HUES64 (cell line): Measurements from ENCODE around the gene CBR4.

ENCODE experiments used
- H3K27ac ChIP-seq: 2 replicates; pipeline ENCODE4 v1.7.0; 2013; ENCODE audit warnings: low read depth, low read length, inconsistent platforms
- H3K27me3 ChIP-seq: 2 replicates; pipeline ENCODE4 v1.6.1; 2013; ENCODE audit warnings: mild to moderate bottlenecking, low read length; ENCODE audit not compliant: insufficient read depth
- H3K36me3 ChIP-seq: 2 replicates; pipeline ENCODE4 v1.6.1; 2013; ENCODE audit warnings: mild to moderate bottlenecking, low read length; ENCODE audit not compliant: insufficient read depth
- H3K4me1 ChIP-seq: 2 replicates; pipeline ENCODE4 v1.6.1; 2013; ENCODE audit warnings: mild to moderate bottlenecking, low read length, moderate library complexity; ENCODE audit not compliant: insufficient read depth
- H3K4me3 ChIP-seq: 2 replicates; pipeline ENCODE4 v1.5.1; 2013; ENCODE audit warnings: mild to moderate bottlenecking, low read length, moderate library complexity
- H3K9ac ChIP-seq: 2 replicates; pipeline ENCODE4 v1.6.1; 2013; ENCODE audit warnings: mild to moderate bottlenecking, low read depth, low read length
- H3K9me3 ChIP-seq: 2 replicates; pipeline ENCODE4 v1.6.1; 2013; ENCODE audit warnings: low read depth, low read length; ENCODE audit not compliant: insufficient read depth
- WGBS: fragments of 150-250, 120-280 bp; methylation state at CpG from one replicate; pipeline ENCODE4 v1.1.7; 2013; ENCODE audit warnings: missing lambda C conversion rate; 5-methylcytosine and 5-hydroxymethylcytosine counted together

CBR4 gene

GRCh38 chr4:169031392-169031791, 21.3 kb upstream of the CBR4 start:
- H3K27me3 ChIP-seq = no peaks in the 10 kb centered on the region
- H3K27ac ChIP-seq = no peak overlapping the region
- H3K36me3 ChIP-seq = no peaks in the 10 kb centered on the region

GRCh38 chr4:169030562-169030982, 20.5 kb upstream of the CBR4 start:
- 79% methylated on average over 6 of the region's 6 CpGs for WGBS
- Histone ChIP-seq H3K36me3 (no peaks in the 10 kb centered on the region), H3K27me3 (no peaks in the 10 kb centered on the region), H3K9ac (no peak overlapping the region), H3K4me1 (peaks cover 12% of the 10 kb centered on the region; the same call in 1 of the 2 replicates), H3K4me3 (no peak overlapping the region), H3K27ac (no peak overlapping the region), H3K9me3 (no peaks in the 10 kb centered on the region)

More at GRCh38 chr4:169031392-169031791, 21.3 kb upstream of the CBR4 start:
- WGBS = 92% methylated on average over 15 of the region's 15 CpGs
- peaks cover 12% of the 10 kb centered on the region; the same call in 1 of the 2 replicates for H3K4me1 ChIP-seq
- H3K4me3 ChIP-seq = no peak overlapping the region
- H3K9ac ChIP-seq = no peak overlapping the region
- no peaks in the 10 kb centered on the region for H3K9me3 ChIP-seq

- Histone ChIP-seq H3K36me3 (no peaks in the 10 kb centered on the region), H3K27me3 (no peaks in the 10 kb centered on the region), H3K4me3 (no peak overlapping the region), H3K4me1 (peaks cover 12% of the 10 kb centered on the region; the same call in 1 of the 2 replicates), H3K27ac (no peak overlapping the region), H3K9me3 (no peaks in the 10 kb centered on the region), H3K9ac (no peak overlapping the region)
- 92% methylated on average over 4 of the region's 4 CpGs for WGBS
These were observed 19.9 kb upstream of the CBR4 start for GRCh38 chr4:169029947-169030346.

GRCh38 chr4:169027663-169028062, 17.6 kb upstream of the CBR4 start:
- Histone ChIP-seq H3K4me3 (no peak overlapping the region), H3K9ac (no peak overlapping the region), H3K27me3 (no peaks in the 10 kb centered on the region), H3K36me3 (no peaks in the 10 kb centered on the region), H3K9me3 (no peaks in the 10 kb centered on the region), H3K27ac (no peak overlapping the region), H3K4me1 (peaks cover 11% of the 10 kb centered on the region; the same call in 1 of the 2 replicates)
- WGBS = 97% methylated on average over 3 of the region's 3 CpGs

GRCh38 chr4:169025184-169025583, 15.1 kb upstream of the CBR4 start:
- no peak overlapping the region for H3K9ac ChIP-seq
- H3K9me3 ChIP-seq = no peaks in the 10 kb centered on the region
- no peaks in the 10 kb centered on the region for H3K36me3 ChIP-seq
- H3K4me3 ChIP-seq = no peak overlapping the region
- no peaks in the 10 kb centered on the region for H3K4me1 ChIP-seq
- no peaks in the 10 kb centered on the region for H3K27me3 ChIP-seq
- WGBS = 100% methylated on average over 1 of the region's 1 CpG
- no peak overlapping the region for H3K27ac ChIP-seq

GRCh38 chr4:169024762-169025161, 14.7 kb upstream of the CBR4 start:
- H3K27me3 ChIP-seq = no peaks in the 10 kb centered on the region
- no peak overlapping the region for H3K27ac ChIP-seq
- no peaks in the 10 kb centered on the region for H3K9me3 ChIP-seq
- no peaks in the 10 kb centered on the region for H3K4me1 ChIP-seq
- H3K9ac ChIP-seq = no peak overlapping the region
- no peak overlapping the region for H3K4me3 ChIP-seq
- 100% methylated on average over 1 of the region's 2 CpGs for WGBS
- no peaks in the 10 kb centered on the region for H3K36me3 ChIP-seq

GRCh38 chr4:169018406-169018805, 8.4 kb upstream of the CBR4 start:
- no peaks in the 10 kb centered on the region for H3K9me3 ChIP-seq
- no peak overlapping the region for H3K4me3 ChIP-seq
- no peak overlapping the region for H3K9ac ChIP-seq
- H3K27me3 ChIP-seq = no peaks in the 10 kb centered on the region
- no peaks in the 10 kb centered on the region for H3K36me3 ChIP-seq
- peaks cover 11% of the 10 kb centered on the region; the same call in 1 of the 2 replicates for H3K4me1 ChIP-seq
- WGBS = no CpG with 5 or more reads among the region's 1 CpG
- no peak overlapping the region for H3K27ac ChIP-seq

- no peak overlapping the region for H3K9ac ChIP-seq
- peaks cover 11% of the 10 kb centered on the region; the same call in 1 of the 2 replicates for H3K4me1 ChIP-seq
- no peaks in the 10 kb centered on the region for H3K9me3 ChIP-seq
- no peak overlapping the region for H3K4me3 ChIP-seq
- H3K27me3 ChIP-seq = no peaks in the 10 kb centered on the region
- no peaks in the 10 kb centered on the region for H3K36me3 ChIP-seq
- peak overlapping the region; percentile 26; the same call in 1 of the 2 replicates for H3K27ac ChIP-seq
- 51% methylated on average over 5 of the region's 5 CpGs for WGBS
These were observed 7.9 kb upstream of the CBR4 start for GRCh38 chr4:169017971-169018370.

- Histone ChIP-seq H3K27ac (no peak overlapping the region), H3K9me3 (no peaks in the 10 kb centered on the region), H3K27me3 (no peaks in the 10 kb centered on the region), H3K4me1 (peaks cover 14% of the 10 kb centered on the region; the same call in 1 of the 2 replicates), H3K9ac (no peak overlapping the region; the same call in 1 of the 2 replicates), H3K4me3 (no peak overlapping the region), H3K36me3 (no peaks in the 10 kb centered on the region)
- 55% methylated on average over 5 of the region's 5 CpGs for WGBS
These were observed 5.2 kb upstream of the CBR4 start for GRCh38 chr4:169015186-169015623.

- Histone ChIP-seq H3K27me3 (no peaks in the 10 kb centered on the region), H3K27ac (no peak overlapping the region), H3K36me3 (no peaks in the 10 kb centered on the region), H3K9me3 (no peaks in the 10 kb centered on the region), H3K9ac (no peak overlapping the region), H3K4me3 (no peak overlapping the region), H3K4me1 (peaks cover 14% of the 10 kb centered on the region; the same call in 1 of the 2 replicates)
- WGBS = 50% methylated on average over 2 of the region's 2 CpGs
These were observed 4.5 kb upstream of the CBR4 start for GRCh38 chr4:169014586-169014985.

- H3K27ac ChIP-seq = no peak overlapping the region
- H3K9me3 ChIP-seq = no peaks in the 10 kb centered on the region
- no peak overlapping the region for H3K4me3 ChIP-seq
- H3K9ac ChIP-seq = no peak overlapping the region
- H3K36me3 ChIP-seq = no peaks in the 10 kb centered on the region
- H3K4me1 ChIP-seq = peaks cover 20% of the 10 kb centered on the region; the same call in 1 of the 2 replicates
- 76% methylated on average over 1 of the region's 1 CpG for WGBS
- H3K27me3 ChIP-seq = no peaks in the 10 kb centered on the region
These were observed 3.3 kb upstream of the CBR4 start for GRCh38 chr4:169013396-169013795.

GRCh38 chr4:169012049-169012448, 2.0 kb upstream of the CBR4 start:
- WGBS = 93% methylated on average over 2 of the region's 2 CpGs
- peaks cover 22% of the 10 kb centered on the region for H3K4me1 ChIP-seq
- H3K4me3 ChIP-seq = no peak overlapping the region

More at GRCh38 chr4:169012049-169012448, 2.0 kb upstream of the CBR4 start:
- no peaks in the 10 kb centered on the region for H3K9me3 ChIP-seq
- 0 out of 2 replicates have a peak, but pooled peaks cover under 1% of the 10 kb centered on the region for H3K36me3 ChIP-seq
- no peak overlapping the region for H3K27ac ChIP-seq
- H3K9ac ChIP-seq = no peak overlapping the region
- no peaks in the 10 kb centered on the region for H3K27me3 ChIP-seq
